ENCODE measurements around the gene ASIC1.
A peak's percentile ranks its signal among the peaks of the same experiment; 100 is the strongest.

Gene ASIC1

GRCh38 chr12:50041062-50041860 is 16.1 kb upstream of the ASIC1 start:
- DNase-seq: no peak

- DNase-seq: no peak
These were observed 15.4 kb upstream of the ASIC1 start for GRCh38 chr12:50041962-50042361.

GRCh38 chr12:50042693-50043092 is 14.7 kb upstream of the ASIC1 start:
- no peak for DNase-seq

- no peak for DNase-seq
These were observed 14.1 kb upstream of the ASIC1 start for GRCh38 chr12:50043308-50043707.

GRCh38 chr12:50043854-50044253 is 13.5 kb upstream of the ASIC1 start:
- DNase-seq: no peak

GRCh38 chr12:50047693-50048250 is 9.6 kb upstream of the ASIC1 start:
- DNase-seq: no peak

- no peak for DNase-seq
These were observed 7.9 kb upstream of the ASIC1 start for GRCh38 chr12:50049254-50050118.

GRCh38 chr12:50050119-50050385 is 7.3 kb upstream of the ASIC1 start:
- DNase-seq: no peak

- peak; percentile 91 to 93 for DNase-seq
These were observed 6.8 kb upstream of the ASIC1 start for GRCh38 chr12:50050410-50051098.

GRCh38 chr12:50051101-50051806 is 6.1 kb upstream of the ASIC1 start:
- DNase-seq: no peak

- DNase-seq: no peak
These were observed 4.9 kb upstream of the ASIC1 start for GRCh38 chr12:50052544-50052943.

- no peak for DNase-seq
These were observed 4.4 kb upstream of the ASIC1 start for GRCh38 chr12:50052964-50053363.

- DNase-seq: peak; percentile 89 to 95
These were observed 3.8 kb upstream of the ASIC1 start for GRCh38 chr12:50053583-50053982.

GRCh38 chr12:50055831-50056638 is 1.4 kb upstream of the ASIC1 start:
- peak; percentile 51 to 58 for DNase-seq

GRCh38 chr12:50056639-50056976 is 788 bp upstream of the ASIC1 start:
- no peak for DNase-seq

GRCh38 chr12:50057896-50058670 is 687 bp downstream of the ASIC1 start:
- DNase-seq: no peak

- no peak for DNase-seq
These were observed 1.4 kb downstream of the ASIC1 start for GRCh38 chr12:50058743-50059312.

- peak; percentile 95 for DNase-seq
These were observed 2.2 kb downstream of the ASIC1 start for GRCh38 chr12:50059440-50060119.

GRCh38 chr12:50060120-50060468 is 2.7 kb downstream of the ASIC1 start:
- no peak for DNase-seq

GRCh38 chr12:50061171-50061570 is 3.8 kb downstream of the ASIC1 start:
- DNase-seq: peak in 1 of 2 experiments; percentile 33
